Liver (tissue), 9 donors: Measurements from ENCODE around the gene PHF3. TPM values are rescaled to one million over a fixed set of nuclear protein-coding genes. Genes with fewer than 3 reads are reported as not detected.

Source experiments
- DNase-seq: peaks from one replicate; pipeline ENCODE4 v3.0.0-alpha.2; 2017; ENCODE audit warnings: low spot score
- H3K27ac ChIP-seq, 2 donors: one replicate each; pipeline ENCODE4 v1.7.0; 2013; ENCODE audit warnings: inconsistent platforms in 2 of 2, low read length in 2 of 2, control low read depth in 1 of 2, low read depth in 1 of 2, mild to moderate bottlenecking in 1 of 2
- H3K27me3 ChIP-seq, 4 donors: one replicate each; pipeline versions ENCODE4 v1.6.1 to v1.7.0; 2013; ENCODE audit warnings: low read length in 3 of 4, inconsistent platforms in 1 of 4, mild to moderate bottlenecking in 1 of 4, moderate library complexity in 1 of 4; ENCODE audit not compliant: control insufficient read depth in 4 of 4, insufficient read depth in 4 of 4
- H3K36me3 ChIP-seq, 4 donors: one replicate each; pipeline versions ENCODE4 v1.6.1 to v1.7.0; 2013; ENCODE audit warnings: low read length in 3 of 4, mild to moderate bottlenecking in 3 of 4, low read depth in 1 of 4, moderate library complexity in 1 of 4; ENCODE audit not compliant: control insufficient read depth in 4 of 4, insufficient read depth in 3 of 4
- H3K4me1 ChIP-seq, 4 donors: one replicate each; pipeline versions ENCODE4 v1.6.1 to v1.7.0; 2013; ENCODE audit warnings: low read length in 3 of 4, mild to moderate bottlenecking in 3 of 4, moderate library complexity in 1 of 4; ENCODE audit not compliant: control insufficient read depth in 4 of 4, insufficient read depth in 4 of 4
- H3K4me3 ChIP-seq, 3 donors: one replicate each; pipeline versions ENCODE4 v1.6.1 to v1.7.0; 2013; ENCODE audit warnings: low read length in 3 of 3, control low read depth in 1 of 3, low read depth in 1 of 3, mild to moderate bottlenecking in 1 of 3
- H3K9ac ChIP-seq, 2 donors: one replicate each; pipeline ENCODE4 v1.7.0; 2013; ENCODE audit warnings: low read length in 2 of 2, mild to moderate bottlenecking in 2 of 2, moderate library complexity in 2 of 2, control low read depth in 1 of 2, low read depth in 1 of 2
- H3K9me3 ChIP-seq, 4 donors: one replicate each; pipeline versions ENCODE4 v1.6.1 to v1.7.0; 2013; ENCODE audit warnings: low read length in 3 of 4; ENCODE audit not compliant: control insufficient read depth in 4 of 4
- CTCF ChIP-seq: fragments of 150-350 bp; IDR thresholded peaks from 2 replicates; pipeline ENCODE4 v1.5.1; 2017; ENCODE audit warnings: improper control_type of control experiment, low read depth, low read length; ENCODE audit not compliant: missing input control
- EGR1 ChIP-seq, 2 donors: IDR thresholded peaks; 2 replicates each; pipeline ENCODE4 v1.6.1; 2016 to 2018; ENCODE audit warnings: antibody characterized with exemption in 2 of 2, low read depth in 2 of 2
- FOXA2 ChIP-seq: IDR thresholded peaks from 2 replicates; pipeline ENCODE4 v1.6.1; 2016; ENCODE audit warnings: antibody characterized with exemption
- GABPA ChIP-seq, 2 donors: IDR thresholded peaks in 1 of 2; conservative IDR thresholded peaks in 1 of 2; 2 replicates each; pipeline ENCODE4 v1.6.1; 2016; ENCODE audit warnings: antibody characterized with exemption in 2 of 2, mild to moderate bottlenecking in 1 of 2, moderate library complexity in 1 of 2
- HNF4A ChIP-seq, 2 donors: conservative IDR thresholded peaks; 2 replicates each; pipeline ENCODE4 v1.6.1; 2016; ENCODE audit warnings: antibody characterized with exemption in 2 of 2, mild to moderate bottlenecking in 2 of 2
- JUND ChIP-seq, 2 donors: IDR thresholded peaks; 2 replicates each; pipeline ENCODE4 v1.6.1; 2016; ENCODE audit warnings: antibody characterized with exemption in 2 of 2
- NR2F2 ChIP-seq: IDR thresholded peaks from 2 replicates; pipeline ENCODE4 v1.6.1; 2016; ENCODE audit warnings: antibody characterized with exemption
- RAD21 ChIP-seq, 2 donors: IDR thresholded peaks; 2 replicates each; pipeline ENCODE4 v1.6.1; 2016; ENCODE audit warnings: antibody characterized with exemption in 2 of 2, mild to moderate bottlenecking in 2 of 2
- SP1 ChIP-seq: IDR thresholded peaks from 2 replicates; pipeline ENCODE4 v1.6.1; 2018; ENCODE audit warnings: antibody characterized with exemption, mild to moderate bottlenecking
- TAF1 ChIP-seq: conservative IDR thresholded peaks from 2 replicates; pipeline ENCODE4 v1.6.1; 2016; ENCODE audit warnings: antibody characterized with exemption, mild to moderate bottlenecking
- YY1 ChIP-seq: IDR thresholded peaks from 2 replicates; pipeline ENCODE4 v1.6.1; 2016; ENCODE audit warnings: antibody characterized with exemption, mild to moderate bottlenecking
- WGBS: extraction: QIAGEN DNeasy Blood & Tissue Kit; methylation state at CpG from one replicate; pipeline ENCODE4 v1.1.7; 2013; 5-methylcytosine and 5-hydroxymethylcytosine counted together
- polyA plus RNA-seq, 2 donors: library from polyadenylated mRNA; stranded (reverse) in 1 of 2; unstranded in 1 of 2; fragments of 200-250 nt in 1 of 2; fragments of >200 nt in 1 of 2; fragmentation: Nextera tagmentation in 1 of 2; extraction: Ambion mirVana in 1 of 2; gene quantifications; one replicate each; pipeline versions ENCODE4 v1.2.1 to v1.2.3, GENCODE V29; 2013 to 2015
- total RNA-seq, 2 donors: library from RNA; depleted of rRNA; stranded (reverse); fragments of >200 nt; gene quantifications; one replicate each; pipeline ENCODE4 v1.2.3, GENCODE V29; 2014
- TF ChIP-seq, protein P1 (sequence below): IDR thresholded peaks from 2 replicates; pipeline ENCODE4 v1.6.1; 2016; ENCODE audit warnings: antibody characterized with exemption
- TF ChIP-seq, protein P2 (sequence below): IDR thresholded peaks from 2 replicates; pipeline ENCODE4 v1.6.1; 2016; ENCODE audit warnings: antibody characterized with exemption, mild to moderate bottlenecking
- TF ChIP-seq, protein P3 (sequence below): IDR thresholded peaks from 2 replicates; pipeline ENCODE4 v1.6.1; 2016; ENCODE audit warnings: antibody characterized with exemption
- donor health status: healthy.
- donor health status: healthy.
- donor health status: healthy.
- donor health status: healthy.
- donor health status: healthy.

The PHF3 gene
- total and polyA plus RNA-seq, 4 donors = 7.7 to 38.9 (median 25.1) TPM

DNA sequence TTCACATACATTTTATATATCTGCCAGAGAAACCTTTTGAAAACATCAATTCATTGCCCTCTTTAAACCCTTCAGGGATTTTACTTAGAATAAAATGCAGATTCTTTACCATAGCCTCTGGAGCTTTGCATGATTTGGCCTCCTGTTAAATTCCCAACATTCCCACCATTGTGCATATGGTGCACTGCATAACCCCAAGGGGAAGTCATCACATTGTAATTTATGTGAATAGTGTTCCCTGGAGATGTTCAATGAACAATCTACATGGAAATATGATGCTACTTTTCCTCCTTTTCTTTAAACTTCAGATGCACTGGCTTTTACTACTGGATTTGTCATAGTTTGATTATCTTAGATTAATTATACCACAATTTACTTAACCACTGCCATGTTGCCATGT is 94.7 kb downstream of the PHF3 start:
- Histone ChIP-seq H3K4me1 (peaks cover 0 to 6% (median 2%) of the 10 kb centered on the region in 4 donors), H3K27me3 (no peaks in the 10 kb centered on the region), H3K9me3 (no peaks in the 10 kb centered on the region), H3K9ac (no peak overlapping the region), H3K36me3 (no peaks in the 10 kb centered on the region), H3K4me3 (no peak overlapping the region), H3K27ac (no peak overlapping the region)
- no peak for DNase-seq
- TF ChIP-seq FOXA2 (no peak), GABPA (IDR thresholded peaks at IDR 0.05 in 1 of 2, conservative IDR thresholded peaks at IDR 0.05 in 1 of 2) (no peak), JUND (IDR thresholded peaks at IDR 0.05) (no peak), HNF4A (conservative IDR thresholded peaks at IDR 0.05) (no peak), NR2F2 (no peak), SP1 (no peak)
- TF ChIP-seq, protein P1, sequence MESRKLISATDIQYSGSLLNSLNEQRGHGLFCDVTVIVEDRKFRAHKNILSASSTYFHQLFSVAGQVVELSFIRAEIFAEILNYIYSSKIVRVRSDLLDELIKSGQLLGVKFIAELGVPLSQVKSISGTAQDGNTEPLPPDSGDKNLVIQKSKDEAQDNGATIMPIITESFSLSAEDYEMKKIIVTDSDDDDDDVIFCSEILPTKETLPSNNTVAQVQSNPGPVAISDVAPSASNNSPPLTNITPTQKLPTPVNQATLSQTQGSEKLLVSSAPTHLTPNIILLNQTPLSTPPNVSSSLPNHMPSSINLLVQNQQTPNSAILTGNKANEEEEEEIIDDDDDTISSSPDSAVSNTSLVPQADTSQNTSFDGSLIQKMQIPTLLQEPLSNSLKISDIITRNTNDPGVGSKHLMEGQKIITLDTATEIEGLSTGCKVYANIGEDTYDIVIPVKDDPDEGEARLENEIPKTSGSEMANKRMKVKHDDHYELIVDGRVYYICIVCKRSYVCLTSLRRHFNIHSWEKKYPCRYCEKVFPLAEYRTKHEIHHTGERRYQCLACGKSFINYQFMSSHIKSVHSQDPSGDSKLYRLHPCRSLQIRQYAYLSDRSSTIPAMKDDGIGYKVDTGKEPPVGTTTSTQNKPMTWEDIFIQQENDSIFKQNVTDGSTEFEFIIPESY = no peak

- Histone ChIP-seq H3K36me3 (no peaks in the 10 kb centered on the region), H3K4me1 (no peaks in the 10 kb centered on the region), H3K9ac (no peak overlapping the region), H3K27me3 (no peaks in the 10 kb centered on the region), H3K4me3 (no peak overlapping the region), H3K9me3 (no peaks in the 10 kb centered on the region), H3K27ac (no peak overlapping the region)
- WGBS = 91% methylated on average over 3 of the region's 3 CpGs
- no peak for TF ChIP-seq YY1
- no peak for TF ChIP-seq SP1
- no peak for DNase-seq
Observed at GRCh38 chr6:63731930-63732329, 96.3 kb downstream of the PHF3 start.

GRCh38 chr6:63732336-63732735 is 96.7 kb downstream of the PHF3 start:
- TF ChIP-seq GABPA (IDR thresholded peaks at IDR 0.05 in 1 of 2, conservative IDR thresholded peaks at IDR 0.05 in 1 of 2) (no peak), JUND (IDR thresholded peaks at IDR 0.05) (no peak), EGR1 (IDR thresholded peaks at IDR 0.05; ENCODE audit: low read depth in 2 of 2) (no peak)

DNA sequence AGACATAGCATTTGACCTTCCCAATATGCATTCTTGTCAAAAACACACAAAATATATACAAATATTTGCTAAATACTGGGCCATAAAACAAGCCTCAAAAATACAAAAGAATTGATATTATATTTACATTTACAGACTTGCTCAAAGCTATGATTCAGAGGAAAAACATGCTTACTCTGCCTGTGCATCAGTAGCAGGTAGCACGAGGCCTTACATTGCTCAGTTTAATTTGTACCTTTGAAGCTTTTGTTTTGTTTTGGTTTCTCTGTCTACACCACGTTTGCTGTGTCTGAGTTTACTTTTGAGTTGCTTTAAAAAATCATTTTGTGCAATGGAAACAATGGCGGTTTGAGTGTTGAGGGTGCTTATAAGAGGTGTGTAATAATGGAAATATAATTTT is 99.3 kb downstream of the PHF3 start:
- Histone ChIP-seq H3K9me3 (no peaks in the 10 kb centered on the region), H3K9ac (no peak overlapping the region), H3K4me1 (peaks cover 0 to 8% (median 4%) of the 10 kb centered on the region in 4 donors), H3K27me3 (no peaks in the 10 kb centered on the region), H3K4me3 (no peak overlapping the region), H3K36me3 (no peaks in the 10 kb centered on the region), H3K27ac (no peak overlapping the region)
- DNase-seq = no peak
- 85% methylated on average over 3 of the region's 3 CpGs for WGBS
- TF ChIP-seq EGR1 (IDR thresholded peaks at IDR 0.05; ENCODE audit: low read depth in 2 of 2) (no peak), GABPA (IDR thresholded peaks at IDR 0.05 in 1 of 2, conservative IDR thresholded peaks at IDR 0.05 in 1 of 2) (no peak), RAD21 (IDR thresholded peaks at IDR 0.05) (no peak), CTCF (no peak), TAF1 (no peak)
- TF ChIP-seq, protein P1 = no peak
- TF ChIP-seq, protein P2, sequence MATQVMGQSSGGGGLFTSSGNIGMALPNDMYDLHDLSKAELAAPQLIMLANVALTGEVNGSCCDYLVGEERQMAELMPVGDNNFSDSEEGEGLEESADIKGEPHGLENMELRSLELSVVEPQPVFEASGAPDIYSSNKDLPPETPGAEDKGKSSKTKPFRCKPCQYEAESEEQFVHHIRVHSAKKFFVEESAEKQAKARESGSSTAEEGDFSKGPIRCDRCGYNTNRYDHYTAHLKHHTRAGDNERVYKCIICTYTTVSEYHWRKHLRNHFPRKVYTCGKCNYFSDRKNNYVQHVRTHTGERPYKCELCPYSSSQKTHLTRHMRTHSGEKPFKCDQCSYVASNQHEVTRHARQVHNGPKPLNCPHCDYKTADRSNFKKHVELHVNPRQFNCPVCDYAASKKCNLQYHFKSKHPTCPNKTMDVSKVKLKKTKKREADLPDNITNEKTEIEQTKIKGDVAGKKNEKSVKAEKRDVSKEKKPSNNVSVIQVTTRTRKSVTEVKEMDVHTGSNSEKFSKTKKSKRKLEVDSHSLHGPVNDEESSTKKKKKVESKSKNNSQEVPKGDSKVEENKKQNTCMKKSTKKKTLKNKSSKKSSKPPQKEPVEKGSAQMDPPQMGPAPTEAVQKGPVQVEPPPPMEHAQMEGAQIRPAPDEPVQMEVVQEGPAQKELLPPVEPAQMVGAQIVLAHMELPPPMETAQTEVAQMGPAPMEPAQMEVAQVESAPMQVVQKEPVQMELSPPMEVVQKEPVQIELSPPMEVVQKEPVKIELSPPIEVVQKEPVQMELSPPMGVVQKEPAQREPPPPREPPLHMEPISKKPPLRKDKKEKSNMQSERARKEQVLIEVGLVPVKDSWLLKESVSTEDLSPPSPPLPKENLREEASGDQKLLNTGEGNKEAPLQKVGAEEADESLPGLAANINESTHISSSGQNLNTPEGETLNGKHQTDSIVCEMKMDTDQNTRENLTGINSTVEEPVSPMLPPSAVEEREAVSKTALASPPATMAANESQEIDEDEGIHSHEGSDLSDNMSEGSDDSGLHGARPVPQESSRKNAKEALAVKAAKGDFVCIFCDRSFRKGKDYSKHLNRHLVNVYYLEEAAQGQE = no peak
- TF ChIP-seq, protein P3, sequence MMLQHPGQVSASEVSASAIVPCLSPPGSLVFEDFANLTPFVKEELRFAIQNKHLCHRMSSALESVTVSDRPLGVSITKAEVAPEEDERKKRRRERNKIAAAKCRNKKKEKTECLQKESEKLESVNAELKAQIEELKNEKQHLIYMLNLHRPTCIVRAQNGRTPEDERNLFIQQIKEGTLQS = no peak

More at GRCh38 chr6:63732336-63732735, 96.7 kb downstream of the PHF3 start:
- Histone ChIP-seq H3K36me3 (no peaks in the 10 kb centered on the region), H3K9ac (no peak overlapping the region), H3K4me3 (no peak overlapping the region), H3K27ac (no peak overlapping the region), H3K27me3 (no peaks in the 10 kb centered on the region), H3K4me1 (no peaks in the 10 kb centered on the region), H3K9me3 (no peaks in the 10 kb centered on the region)
- no peak for DNase-seq
- WGBS = 69% methylated on average over 2 of the region's 2 CpGs
